GM19351 (cell line): ENCODE results near the gene TBC1D19.
A peak's percentile ranks its signal among the peaks of the same experiment; 100 is the strongest.
"Not testable (repeated sequence)": the region's sequence is repeated elsewhere in the genome, so short reads cannot be mapped to it uniquely, and the experiment has no call there.

Experiments
- ATAC-seq: cut with Tn5 transposase; IDR thresholded peaks from one replicate; pipeline ENCODE4 v1.9.1; 2021; ENCODE audit warnings: mild to moderate bottlenecking, moderate library complexity; ENCODE audit not compliant: unreplicated experiment

Gene TBC1D19, protein sequence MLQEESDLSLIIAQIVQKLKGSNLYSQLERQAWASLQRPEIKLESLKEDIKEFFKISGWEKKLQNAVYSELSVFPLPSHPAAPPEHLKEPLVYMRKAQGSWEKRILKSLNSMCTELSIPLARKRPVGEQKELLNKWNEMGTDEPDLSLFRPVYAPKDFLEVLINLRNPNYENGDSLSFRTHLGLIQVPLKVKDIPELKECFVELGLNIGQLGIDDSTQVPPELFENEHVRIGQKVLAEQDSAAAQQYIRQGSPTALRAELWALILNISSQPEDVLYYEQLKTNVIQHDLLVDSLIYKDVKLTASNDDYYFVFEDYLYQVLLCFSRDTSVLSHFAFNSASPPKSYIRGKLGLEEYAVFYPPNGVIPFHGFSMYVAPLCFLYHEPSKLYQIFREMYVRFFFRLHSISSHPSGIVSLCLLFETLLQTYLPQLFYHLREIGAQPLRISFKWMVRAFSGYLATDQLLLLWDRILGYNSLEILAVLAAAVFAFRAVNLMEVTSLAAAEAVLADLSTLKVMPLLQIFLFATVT

GRCh38 chr4:26583865-26584652 lies at the start of gene TBC1D19:
Gene TBC1D19 (plus strand): TSS chr4:26584084. CDS start chr4:26584194, 110 bp downstream.
- ATAC-seq = peak; percentile 99

DNA sequence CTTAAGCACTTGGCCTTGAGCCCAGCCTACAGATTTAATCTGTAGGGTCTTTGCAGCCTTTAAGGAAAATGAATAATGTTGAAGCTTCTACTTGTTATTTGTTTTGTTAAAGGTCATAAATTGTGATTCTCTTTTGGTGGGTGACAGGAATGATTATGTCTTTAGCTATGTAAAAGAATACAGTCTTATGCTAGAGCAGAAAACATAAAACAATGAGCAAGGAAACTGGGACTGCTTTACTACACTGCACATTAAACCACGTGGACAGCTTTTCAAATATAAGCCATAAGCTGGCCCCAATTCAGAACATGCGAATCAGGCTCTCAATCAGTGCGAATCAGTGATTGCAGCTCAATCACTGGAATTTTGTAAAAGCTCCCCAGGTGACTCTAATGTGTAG lies 40.9 kb upstream of the TBC1D19 start:
- no peak for ATAC-seq

DNA sequence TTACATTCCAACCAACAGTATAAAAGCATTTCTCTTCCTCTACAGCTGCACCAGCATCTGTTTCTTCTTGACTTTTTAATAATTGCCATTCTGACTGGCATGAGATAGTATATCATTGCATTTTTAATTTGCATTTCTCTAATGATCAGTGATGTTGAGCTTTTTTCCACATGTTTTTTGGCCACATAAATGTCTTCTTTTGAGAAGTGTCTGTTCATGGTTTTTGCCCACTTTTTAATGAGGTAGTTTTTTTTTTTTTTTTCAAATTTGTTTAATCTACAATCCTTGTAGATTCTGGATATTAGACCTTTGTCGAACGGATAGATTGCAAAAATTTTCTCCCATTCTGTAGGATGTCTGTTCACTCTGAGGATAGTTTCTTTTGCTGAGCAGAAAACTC lies 39.5 kb upstream of the TBC1D19 start:
- ATAC-seq = no peak

DNA sequence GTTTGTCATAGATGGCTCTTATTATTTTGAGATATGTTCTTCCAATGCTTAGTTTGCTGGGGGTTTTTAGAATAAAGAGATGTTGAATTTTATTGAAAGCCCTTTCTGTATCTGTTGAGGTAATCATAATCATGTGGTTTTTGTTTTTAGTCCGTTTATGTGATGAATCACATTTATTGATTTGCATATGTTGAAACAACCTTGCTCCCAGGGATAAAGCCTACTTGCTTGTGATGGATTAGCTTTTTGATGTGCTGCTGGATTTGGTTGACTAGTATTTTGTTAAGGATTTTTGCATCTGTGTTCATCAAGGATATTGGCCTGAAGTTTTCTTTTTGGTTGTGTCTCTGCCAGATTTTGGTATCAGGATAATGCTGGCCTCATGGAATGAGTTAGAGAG lies 35.5 kb upstream of the TBC1D19 start:
- ATAC-seq = not testable (repeated sequence)

- ATAC-seq = no peak
Observed at GRCh38 chr4:26557164-26557563, 26.7 kb upstream of the TBC1D19 start.

DNA sequence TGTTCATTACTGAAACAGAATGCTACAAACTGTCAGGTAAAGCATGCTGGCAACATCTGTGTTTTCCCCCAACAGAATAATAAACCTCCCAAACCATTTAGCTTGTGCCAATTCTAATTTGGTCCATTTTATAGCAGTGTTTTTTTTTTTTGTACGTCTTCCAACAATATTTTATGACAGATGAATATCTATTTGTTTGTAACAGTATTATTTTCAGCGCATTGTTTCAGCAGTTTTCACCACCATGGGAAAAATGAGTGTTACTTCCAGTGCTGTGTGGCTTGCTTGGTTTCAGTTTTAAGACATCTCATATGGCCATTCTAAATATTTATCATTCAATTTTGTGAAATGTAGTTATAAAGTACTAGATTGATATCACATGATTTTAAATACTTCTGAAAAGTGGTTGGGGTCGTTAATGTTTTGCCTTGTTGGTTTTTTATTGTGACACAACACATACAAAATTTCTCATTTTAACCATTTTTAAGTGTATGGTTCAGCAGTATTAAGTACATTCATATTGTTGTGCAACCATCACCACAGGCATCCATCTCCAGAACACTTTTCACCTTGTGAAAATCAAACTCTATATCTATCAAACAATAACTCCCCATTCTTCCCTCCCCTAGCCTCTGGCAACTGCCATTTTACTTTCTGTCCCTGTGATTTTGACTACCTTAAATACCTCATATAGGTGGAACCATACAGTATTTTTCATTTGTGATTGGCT lies 25.6 kb upstream of the TBC1D19 start:
- no peak for ATAC-seq

GRCh38 chr4:26566133-26566532 lies 17.8 kb upstream of the TBC1D19 start:
- ATAC-seq = no peak

GRCh38 chr4:26568446-26568994 lies 15.4 kb upstream of the TBC1D19 start:
- no peak for ATAC-seq

- ATAC-seq = no peak
Observed at GRCh38 chr4:26570596-26570995, 13.3 kb upstream of the TBC1D19 start.

GRCh38 chr4:26573389-26573794 lies 10.5 kb upstream of the TBC1D19 start:
- no peak for ATAC-seq

DNA sequence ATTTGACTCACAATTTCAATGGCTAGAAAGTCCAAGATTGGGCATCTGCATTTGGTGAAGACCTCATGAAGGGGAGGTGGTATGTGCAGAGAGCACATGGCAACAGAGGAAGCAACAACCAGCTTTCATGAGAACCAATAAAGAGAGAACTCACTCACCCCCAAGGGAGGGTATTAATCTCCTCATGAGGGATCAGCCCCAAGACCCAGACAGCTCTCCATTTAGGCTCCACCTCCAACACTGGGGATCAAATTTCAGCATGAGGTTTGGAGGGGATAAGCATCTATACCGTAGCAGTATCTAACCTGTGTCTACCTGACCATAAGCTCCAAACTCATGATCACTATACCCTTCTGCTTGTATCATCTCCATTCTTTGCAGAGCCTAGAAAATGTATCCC lies 9.3 kb upstream of the TBC1D19 start:
- no peak for ATAC-seq

GRCh38 chr4:26576231-26576739 lies 7.6 kb upstream of the TBC1D19 start:
- ATAC-seq = no peak

DNA sequence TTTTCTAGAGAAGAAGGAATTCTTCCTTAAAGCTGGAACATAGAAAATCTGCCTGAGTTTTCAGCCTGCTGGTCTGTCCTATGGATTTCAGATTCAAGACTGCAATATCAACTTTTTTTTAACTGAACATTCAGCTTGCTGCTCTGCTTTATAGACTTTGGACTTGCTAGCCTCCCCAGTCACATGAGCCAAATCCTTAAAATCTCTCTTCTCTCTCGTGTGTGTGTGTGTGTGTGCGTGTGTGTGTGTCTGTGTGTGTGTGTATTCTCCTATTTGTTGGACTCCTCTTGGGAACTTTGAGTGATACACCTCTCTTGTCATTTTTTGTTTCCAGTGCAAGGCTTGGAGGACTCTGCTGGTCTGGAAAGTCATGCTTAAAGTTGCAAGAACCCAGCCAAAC lies 6.8 kb upstream of the TBC1D19 start:
- ATAC-seq = no peak

- ATAC-seq = no peak
Observed at GRCh38 chr4:26579169-26579568, 4.7 kb upstream of the TBC1D19 start.

GRCh38 chr4:26581341-26581740 lies 2.5 kb upstream of the TBC1D19 start:
- ATAC-seq = not testable (repeated sequence)

DNA sequence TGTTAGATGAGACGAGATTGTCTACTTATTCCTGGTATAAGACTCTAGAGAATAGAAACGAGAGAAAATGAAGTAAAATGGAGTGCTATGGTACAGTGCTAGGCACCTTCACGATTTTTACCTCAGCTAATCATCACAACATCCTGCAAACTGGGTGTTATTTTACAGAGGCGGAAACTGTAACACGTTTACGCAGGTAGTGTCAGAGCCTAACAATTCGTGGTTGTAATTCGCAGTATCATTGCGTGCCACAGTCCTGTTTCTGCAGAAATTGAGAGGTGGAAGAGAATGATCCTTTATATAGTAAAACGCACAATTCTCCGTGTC lies 383 bp upstream of the TBC1D19 start:
- peak; percentile 54 for ATAC-seq

- ATAC-seq = no peak
Observed at GRCh38 chr4:26584725-26585124, 841 bp downstream of the TBC1D19 start.

- no peak for ATAC-seq
Observed at GRCh38 chr4:26589705-26590104, 5.8 kb downstream of the TBC1D19 start.

GRCh38 chr4:26590639-26591038 lies 6.8 kb downstream of the TBC1D19 start:
- ATAC-seq = no peak

DNA sequence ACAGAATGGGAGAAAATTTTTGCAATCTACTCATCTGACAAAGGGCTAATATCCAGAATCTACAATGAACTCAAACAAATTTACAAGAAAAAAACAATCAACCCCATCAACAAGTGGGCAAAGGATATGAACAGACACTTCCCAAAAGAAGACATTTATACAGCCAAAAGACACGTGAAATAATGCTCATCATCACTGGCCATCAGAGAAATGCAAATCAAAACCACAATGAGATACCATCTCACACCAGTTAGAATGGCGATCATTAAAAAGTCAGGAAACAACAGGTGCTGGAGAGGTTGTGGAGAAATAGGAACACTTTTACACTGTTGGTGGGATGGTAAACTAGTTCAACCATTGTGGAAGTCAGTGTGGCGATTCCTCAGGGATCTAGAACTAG lies 9.7 kb downstream of the TBC1D19 start:
- not testable (repeated sequence) for ATAC-seq

- no peak for ATAC-seq
Observed at GRCh38 chr4:26594371-26594770, 10.5 kb downstream of the TBC1D19 start.
